Fibroblast of lung (primary cell): ENCODE data around the gene GALNT17. TPM values are rescaled to one million over a fixed set of nuclear protein-coding genes. Genes with fewer than 3 reads are reported as not detected.

ENCODE experiments used
- DNase-seq, 2 donors: peaks; one replicate each; pipeline versions ENCODE4 v3.0.0 to v3.0.0-alpha.2; 2010; ENCODE audit warnings: low read depth in 2 of 2
- H2AFZ ChIP-seq: 2 replicates; pipeline ENCODE4 v1.5.1; 2012; ENCODE audit warnings: low read length, control low read depth, inconsistent platforms
- H3K27ac ChIP-seq: 2 replicates; pipeline ENCODE4 v1.5.1; 2011; ENCODE audit warnings: low read length, control low read depth; ENCODE audit not compliant: insufficient read depth
- H3K27me3 ChIP-seq: 2 replicates; pipeline ENCODE4 v1.5.1; 2011; ENCODE audit warnings: mild to moderate bottlenecking, low read length; ENCODE audit not compliant: control insufficient read depth, insufficient read depth
- H3K36me3 ChIP-seq: 2 replicates; pipeline ENCODE4 v1.5.1; 2011; ENCODE audit warnings: low read length; ENCODE audit not compliant: control insufficient read depth, insufficient read depth
- H3K4me1 ChIP-seq: 2 replicates; pipeline ENCODE4 v1.5.1; 2011; ENCODE audit warnings: low read length; ENCODE audit not compliant: control insufficient read depth, insufficient read depth; ENCODE audit errors: extremely low read depth
- H3K4me2 ChIP-seq: 2 replicates; pipeline ENCODE4 v1.5.1; 2011; ENCODE audit warnings: low read length, control low read depth; ENCODE audit not compliant: insufficient read depth; ENCODE audit errors: extremely low read depth
- H3K4me3 ChIP-seq, 4 experiments: fragments of 200-600 bp in 1 of 4; sonication (generic) in 1 of 4; replicated peaks in 1 of 4; 2 replicates each; pipeline ENCODE4 v1.5.1; 2011 to 2016; ENCODE audit warnings: low read length in 4 of 4, low read depth in 3 of 4, mild to moderate bottlenecking in 3 of 4, control low read depth in 2 of 4, inconsistent platforms in 1 of 4, mixed read lengths in 1 of 4; ENCODE audit not compliant: insufficient read depth in 1 of 4; ENCODE audit errors: control extremely low read depth in 1 of 4
- H3K79me2 ChIP-seq: 2 replicates; pipeline ENCODE4 v1.5.1; 2012; ENCODE audit warnings: mild to moderate bottlenecking, low read length, inconsistent platforms; ENCODE audit not compliant: control insufficient read depth, insufficient read depth
- H3K9ac ChIP-seq: 2 replicates; pipeline ENCODE4 v1.5.1; 2011; ENCODE audit warnings: mild to moderate bottlenecking, low read length, control low read depth; ENCODE audit not compliant: insufficient read depth
- H3K9me3 ChIP-seq: 2 replicates; pipeline ENCODE4 v1.5.1; 2012; ENCODE audit warnings: low read depth, low read length; ENCODE audit not compliant: control insufficient read depth, insufficient read depth
- H4K20me1 ChIP-seq: 2 replicates; pipeline ENCODE4 v1.5.1; 2011; ENCODE audit warnings: low read length; ENCODE audit not compliant: control insufficient read depth, insufficient read depth; ENCODE audit errors: extremely low read depth
- EZH2 ChIP-seq: IDR thresholded peaks from 2 replicates; pipeline ENCODE4 v1.5.1; 2012; ENCODE audit warnings: low read length, control low read depth, mild to moderate bottlenecking; ENCODE audit errors: missing control alignments
- polyA plus RNA-seq, 2 donors: library from polyadenylated mRNA; depleted of rRNA in 1 of 2; stranded (reverse) in 1 of 2; unstranded in 1 of 2; fragments of >200 nt; gene quantifications; 2 replicates each; pipeline ENCODE4 v1.2.1, GENCODE V29; 2011 to 2012; ENCODE audit warnings: missing spikeins in 1 of 2
- total RNA-seq: library from RNA; depleted of rRNA; stranded (reverse); fragments of >200 nt; gene quantifications from 2 replicates; pipeline ENCODE4 v1.2.1, GENCODE V29; 2014
- TF ChIP-seq, protein P1 (sequence below), 2 donors: IDR thresholded peaks in 1 of 2; conservative IDR thresholded peaks in 1 of 2; 1 replicate in 1 of 2; 2 replicates in 1 of 2; pipeline ENCODE4 v1.5.1; 2011 to 2012; ENCODE audit warnings: low read length in 2 of 2, control low read depth in 1 of 2, inconsistent platforms in 1 of 2, low read depth in 1 of 2, mild to moderate bottlenecking in 1 of 2

Gene GALNT17
- total and polyA plus RNA-seq, 2 donors (not counting 1 experiment from before 2014, with no cell fraction given), result under 0.01 TPM; not detected in 1

GRCh38 chr7:71752171-71752935 lies 620.4 kb downstream of the GALNT17 start:
- no peak for TF ChIP-seq EZH2
- TF ChIP-seq, protein P1, sequence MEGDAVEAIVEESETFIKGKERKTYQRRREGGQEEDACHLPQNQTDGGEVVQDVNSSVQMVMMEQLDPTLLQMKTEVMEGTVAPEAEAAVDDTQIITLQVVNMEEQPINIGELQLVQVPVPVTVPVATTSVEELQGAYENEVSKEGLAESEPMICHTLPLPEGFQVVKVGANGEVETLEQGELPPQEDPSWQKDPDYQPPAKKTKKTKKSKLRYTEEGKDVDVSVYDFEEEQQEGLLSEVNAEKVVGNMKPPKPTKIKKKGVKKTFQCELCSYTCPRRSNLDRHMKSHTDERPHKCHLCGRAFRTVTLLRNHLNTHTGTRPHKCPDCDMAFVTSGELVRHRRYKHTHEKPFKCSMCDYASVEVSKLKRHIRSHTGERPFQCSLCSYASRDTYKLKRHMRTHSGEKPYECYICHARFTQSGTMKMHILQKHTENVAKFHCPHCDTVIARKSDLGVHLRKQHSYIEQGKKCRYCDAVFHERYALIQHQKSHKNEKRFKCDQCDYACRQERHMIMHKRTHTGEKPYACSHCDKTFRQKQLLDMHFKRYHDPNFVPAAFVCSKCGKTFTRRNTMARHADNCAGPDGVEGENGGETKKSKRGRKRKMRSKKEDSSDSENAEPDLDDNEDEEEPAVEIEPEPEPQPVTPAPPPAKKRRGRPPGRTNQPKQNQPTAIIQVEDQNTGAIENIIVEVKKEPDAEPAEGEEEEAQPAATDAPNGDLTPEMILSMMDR (conservative IDR thresholded peaks at IDR 0.05 in 1 of 2, IDR thresholded peaks at IDR 0.05 in 1 of 2; ENCODE audit: low read depth in 1 of 2, low read length in 2 of 2), result peak; percentile 39 to 43
- Histone ChIP-seq H3K9me3 (no peaks in the 10 kb centered on the region), H2AFZ (no peak overlapping the region), H3K9ac (no peak overlapping the region), H3K36me3 (no peaks in the 10 kb centered on the region), H3K4me1 (no peaks in the 10 kb centered on the region), H3K79me2 (no peaks in the 10 kb centered on the region), H3K27me3 (no peaks in the 10 kb centered on the region), H3K4me2 (no peak overlapping the region), H3K4me3 (no peak overlapping the region), H3K27ac (no peak overlapping the region), H4K20me1 (no peaks in the 10 kb centered on the region)
- DNase-seq, result peak in 1 of 2 donors; percentile 5

DNA sequence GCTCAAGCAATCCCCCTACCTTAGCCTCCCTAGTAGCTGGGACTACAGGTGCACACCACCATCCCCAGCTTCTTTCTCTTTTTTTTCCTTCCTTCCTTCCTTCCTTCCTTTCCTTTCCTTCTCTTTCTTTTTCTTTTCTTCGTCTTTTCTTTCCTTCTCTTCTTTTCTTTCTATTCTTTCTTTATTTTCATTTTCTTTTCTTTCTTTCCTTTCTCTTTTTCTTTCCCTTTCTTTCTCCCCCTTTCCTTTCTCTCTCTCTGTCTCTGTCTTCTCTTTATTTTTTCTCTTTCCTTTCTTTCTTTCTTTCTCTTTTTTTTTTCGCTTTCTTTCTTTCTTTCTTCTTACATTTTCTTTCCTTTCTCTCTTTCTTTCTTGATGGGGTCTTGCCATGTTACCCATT lies 621.3 kb downstream of the GALNT17 start:
- Histone ChIP-seq H3K27ac (no peak overlapping the region), H3K4me1 (no peaks in the 10 kb centered on the region), H3K79me2 (no peaks in the 10 kb centered on the region), H3K9ac (no peak overlapping the region), H3K4me3 (no peak overlapping the region), H4K20me1 (no peaks in the 10 kb centered on the region), H3K27me3 (no peaks in the 10 kb centered on the region), H3K4me2 (no peak overlapping the region), H2AFZ (no peak overlapping the region), H3K36me3 (no peaks in the 10 kb centered on the region), H3K9me3 (no peaks in the 10 kb centered on the region)
- no peak for DNase-seq
- TF ChIP-seq, protein P1 (conservative IDR thresholded peaks at IDR 0.05 in 1 of 2, IDR thresholded peaks at IDR 0.05 in 1 of 2; ENCODE audit: low read depth in 1 of 2, low read length in 2 of 2), result no peak
- no peak for TF ChIP-seq EZH2

DNA sequence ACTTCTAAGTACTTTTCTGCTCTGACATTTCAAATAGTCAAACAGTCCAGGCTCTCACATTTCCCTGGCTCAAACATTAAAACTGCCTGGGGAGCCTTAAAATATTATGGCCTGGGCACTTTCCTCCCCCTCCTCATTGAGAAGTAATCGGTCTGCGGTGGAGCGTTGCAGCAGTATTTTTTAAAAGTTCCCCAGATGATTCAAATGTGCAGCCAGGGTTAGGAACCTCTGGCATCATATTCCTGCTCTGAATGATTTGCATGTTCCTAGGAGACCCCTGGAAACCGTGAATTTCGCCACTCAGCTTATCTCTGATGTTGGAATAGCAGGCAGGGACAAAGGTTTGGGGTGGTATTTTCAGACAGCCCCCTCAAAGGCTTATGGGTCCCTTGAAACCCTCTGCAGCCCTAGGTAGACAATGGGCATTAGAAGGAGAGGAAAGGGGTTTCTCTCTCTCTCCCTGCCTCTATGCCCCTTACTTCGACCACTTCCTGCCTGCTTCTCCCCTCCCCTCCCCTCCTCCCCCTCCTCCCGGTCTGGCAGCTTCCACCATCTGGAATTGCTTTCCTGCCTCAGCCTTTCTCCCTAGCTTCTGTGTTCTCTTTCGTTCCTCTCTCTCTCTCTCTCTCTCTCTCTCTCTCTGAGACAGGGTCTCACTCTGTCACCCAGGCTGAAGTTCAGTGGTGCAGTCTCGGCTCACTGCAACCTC lies 622.2 kb downstream of the GALNT17 start:
- H3K9ac ChIP-seq, result no peak overlapping the region
- H3K36me3 ChIP-seq, result no peaks in the 10 kb centered on the region
- H3K27ac ChIP-seq, result no peak overlapping the region
- TF ChIP-seq EZH2, result no peak
- TF ChIP-seq, protein P1 (conservative IDR thresholded peaks at IDR 0.05 in 1 of 2, IDR thresholded peaks at IDR 0.05 in 1 of 2; ENCODE audit: low read depth in 1 of 2, low read length in 2 of 2), result no peak
- no peaks in the 10 kb centered on the region for H3K79me2 ChIP-seq
- no peak overlapping the region for H3K4me3 ChIP-seq
- H3K4me1 ChIP-seq, result no peaks in the 10 kb centered on the region
- H4K20me1 ChIP-seq, result no peaks in the 10 kb centered on the region
- no peaks in the 10 kb centered on the region for H3K9me3 ChIP-seq
- H3K27me3 ChIP-seq, result no peaks in the 10 kb centered on the region
- no peak for DNase-seq
- H3K4me2 ChIP-seq, result no peak overlapping the region
- no peak overlapping the region for H2AFZ ChIP-seq
